ENCODE results near the gene ALDH1L2.

DNA sequence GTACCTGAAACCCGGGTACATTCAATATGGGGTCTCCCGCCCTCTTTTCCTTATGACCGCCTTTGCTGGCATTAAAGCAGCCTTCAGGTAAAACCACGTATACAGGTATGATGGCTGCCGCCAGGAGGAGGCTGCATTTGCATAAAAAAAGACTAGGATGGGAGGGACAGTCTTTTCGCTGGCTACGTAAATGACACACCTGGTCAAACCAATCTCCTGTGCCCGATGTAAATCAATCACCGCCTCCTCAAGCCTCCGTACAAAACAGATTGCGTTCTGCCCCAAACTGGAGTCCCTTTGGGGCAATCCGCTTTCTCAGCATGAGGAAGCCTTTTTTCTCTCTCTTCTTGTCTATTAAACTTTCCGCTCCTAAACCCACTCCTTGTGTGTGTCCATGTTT, 8.1 kb upstream of the ALDH1L2 start:
- TF ChIP-seq TEAD1 (CRISPR knock-in tag; IDR thresholded peaks at IDR 0.05) (no peak), ATF2 (CRISPR knock-in tag; IDR thresholded peaks at IDR 0.05; ENCODE audit: borderline replicate concordance, low read depth) (no peak), PRDM15 (CRISPR knock-in tag; IDR thresholded peaks at IDR 0.05) (no peak), ZBTB43 (CRISPR knock-in tag; IDR thresholded peaks at IDR 0.05) (no peak), SMAD3 (CRISPR knock-in tag; IDR thresholded peaks at IDR 0.05; ENCODE audit: borderline replicate concordance) (no peak), ZNF138 (CRISPR knock-in tag; conservative IDR thresholded peaks at IDR 0.05) (no peak), ZNF396 (CRISPR knock-in tag; IDR thresholded peaks at IDR 0.05; ENCODE audit: borderline replicate concordance) (no peak)
- TF ChIP-seq, protein P1, sequence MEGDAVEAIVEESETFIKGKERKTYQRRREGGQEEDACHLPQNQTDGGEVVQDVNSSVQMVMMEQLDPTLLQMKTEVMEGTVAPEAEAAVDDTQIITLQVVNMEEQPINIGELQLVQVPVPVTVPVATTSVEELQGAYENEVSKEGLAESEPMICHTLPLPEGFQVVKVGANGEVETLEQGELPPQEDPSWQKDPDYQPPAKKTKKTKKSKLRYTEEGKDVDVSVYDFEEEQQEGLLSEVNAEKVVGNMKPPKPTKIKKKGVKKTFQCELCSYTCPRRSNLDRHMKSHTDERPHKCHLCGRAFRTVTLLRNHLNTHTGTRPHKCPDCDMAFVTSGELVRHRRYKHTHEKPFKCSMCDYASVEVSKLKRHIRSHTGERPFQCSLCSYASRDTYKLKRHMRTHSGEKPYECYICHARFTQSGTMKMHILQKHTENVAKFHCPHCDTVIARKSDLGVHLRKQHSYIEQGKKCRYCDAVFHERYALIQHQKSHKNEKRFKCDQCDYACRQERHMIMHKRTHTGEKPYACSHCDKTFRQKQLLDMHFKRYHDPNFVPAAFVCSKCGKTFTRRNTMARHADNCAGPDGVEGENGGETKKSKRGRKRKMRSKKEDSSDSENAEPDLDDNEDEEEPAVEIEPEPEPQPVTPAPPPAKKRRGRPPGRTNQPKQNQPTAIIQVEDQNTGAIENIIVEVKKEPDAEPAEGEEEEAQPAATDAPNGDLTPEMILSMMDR (IDR thresholded peaks at IDR 0.05) = no peak

All from WTC11 (cell line).